Measurements from ENCODE around the gene GALNT2. TPM values are rescaled to one million over a fixed set of nuclear protein-coding genes. Genes with fewer than 3 reads are reported as not detected.

Gene GALNT2
- total RNA-seq, 1 donor from 2014 or later: 67.9 TPM

- Mint-ChIP-seq H3K27me3 (ENCODE audit: insufficient read depth) (peaks cover 26% of the 10 kb centered on the region), H3K4me3 (no peak overlapping the region), H3K4me1 (ENCODE audit: low read depth) (no peaks in the 10 kb centered on the region), H3K36me3 (ENCODE audit: low read depth) (no peaks in the 10 kb centered on the region), H3K9me3 (no peaks in the 10 kb centered on the region), H3K27ac (no peak overlapping the region)
- DNase-seq (ENCODE audit: low spot score): no peak
- intact Hi-C loops (cut with micrococcal nuclease): no loop called here
Observed at GRCh38 chr1:230291731-230292620, 224.9 kb downstream of the GALNT2 start.

DNA sequence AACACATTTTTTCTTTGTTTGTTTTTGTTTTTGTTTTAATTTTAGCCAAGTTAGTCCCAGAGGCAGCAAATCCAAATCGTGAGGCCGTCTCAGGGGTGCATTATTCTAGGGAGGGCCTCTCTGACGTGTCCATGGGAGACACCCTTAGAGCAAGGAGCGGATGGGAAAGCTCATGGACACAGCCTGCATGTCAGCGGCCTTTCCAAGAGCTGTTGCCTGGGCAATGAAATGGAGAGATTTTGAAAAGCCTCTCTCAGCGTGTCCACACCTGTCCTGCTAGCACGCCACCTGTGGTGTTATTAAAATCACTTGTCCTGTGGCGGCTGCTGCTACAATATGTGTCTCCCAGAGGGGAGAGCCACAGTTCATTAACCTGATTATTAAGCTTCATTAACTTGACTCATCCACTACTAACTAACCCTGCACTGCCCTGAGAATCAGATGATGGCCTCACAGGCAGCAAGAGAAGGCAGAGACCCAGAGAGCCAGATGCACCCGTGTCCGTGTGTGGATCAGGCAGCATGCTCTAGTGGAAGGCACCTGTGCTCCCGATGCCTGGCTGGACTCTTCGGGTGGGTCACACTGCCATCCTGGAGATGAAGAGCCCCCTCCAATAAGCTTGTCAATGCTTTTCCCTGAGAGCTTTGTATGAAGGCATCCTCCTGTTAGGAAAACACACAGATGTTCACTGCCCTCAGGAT lies 225.8 kb downstream of the GALNT2 start:
- no peak for DNase-seq (ENCODE audit: low spot score)
- no peaks in the 10 kb centered on the region for H3K9me3 Mint-ChIP-seq
- intact Hi-C loops (cut with micrococcal nuclease): no loop called here
- H3K27me3 Mint-ChIP-seq (ENCODE audit: insufficient read depth): peaks cover 30% of the 10 kb centered on the region
- H3K4me3 Mint-ChIP-seq: no peak overlapping the region
- H3K36me3 Mint-ChIP-seq (ENCODE audit: low read depth): no peaks in the 10 kb centered on the region
- no peaks in the 10 kb centered on the region for H3K4me1 Mint-ChIP-seq (ENCODE audit: low read depth)
- no peak overlapping the region for H3K27ac Mint-ChIP-seq

GRCh38 chr1:230293390-230293700 lies 226.3 kb downstream of the GALNT2 start:
- peaks cover 30% of the 10 kb centered on the region for H3K27me3 Mint-ChIP-seq (ENCODE audit: insufficient read depth)
- H3K27ac Mint-ChIP-seq: no peak overlapping the region
- H3K4me3 Mint-ChIP-seq: no peak overlapping the region
- intact Hi-C loops (cut with micrococcal nuclease): no loop called here
- H3K36me3 Mint-ChIP-seq (ENCODE audit: low read depth): no peaks in the 10 kb centered on the region
- H3K4me1 Mint-ChIP-seq (ENCODE audit: low read depth): no peaks in the 10 kb centered on the region
- H3K9me3 Mint-ChIP-seq: no peaks in the 10 kb centered on the region
- no peak for DNase-seq (ENCODE audit: low spot score)

DNA sequence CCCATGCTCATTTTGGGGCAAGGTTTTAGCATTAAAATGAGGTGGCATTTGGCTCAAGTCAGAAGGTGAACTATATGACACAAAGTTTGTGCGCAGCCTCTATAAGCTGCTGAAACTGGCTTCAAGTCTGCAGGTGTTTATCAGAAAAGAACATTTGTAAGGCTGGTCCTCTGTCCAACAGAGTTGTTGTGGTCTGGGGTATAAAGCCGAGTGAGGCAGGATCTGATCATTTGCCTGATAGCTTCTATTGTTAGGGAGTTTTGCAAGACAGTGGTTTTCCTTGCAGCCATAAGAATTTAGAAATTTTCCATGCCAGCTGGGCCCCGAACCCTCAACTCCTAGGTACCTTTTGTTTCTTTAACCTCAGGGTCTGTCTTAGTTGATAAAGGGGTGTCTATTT lies 228.3 kb downstream of the GALNT2 start:
- H3K27ac Mint-ChIP-seq: no peak overlapping the region

DNA sequence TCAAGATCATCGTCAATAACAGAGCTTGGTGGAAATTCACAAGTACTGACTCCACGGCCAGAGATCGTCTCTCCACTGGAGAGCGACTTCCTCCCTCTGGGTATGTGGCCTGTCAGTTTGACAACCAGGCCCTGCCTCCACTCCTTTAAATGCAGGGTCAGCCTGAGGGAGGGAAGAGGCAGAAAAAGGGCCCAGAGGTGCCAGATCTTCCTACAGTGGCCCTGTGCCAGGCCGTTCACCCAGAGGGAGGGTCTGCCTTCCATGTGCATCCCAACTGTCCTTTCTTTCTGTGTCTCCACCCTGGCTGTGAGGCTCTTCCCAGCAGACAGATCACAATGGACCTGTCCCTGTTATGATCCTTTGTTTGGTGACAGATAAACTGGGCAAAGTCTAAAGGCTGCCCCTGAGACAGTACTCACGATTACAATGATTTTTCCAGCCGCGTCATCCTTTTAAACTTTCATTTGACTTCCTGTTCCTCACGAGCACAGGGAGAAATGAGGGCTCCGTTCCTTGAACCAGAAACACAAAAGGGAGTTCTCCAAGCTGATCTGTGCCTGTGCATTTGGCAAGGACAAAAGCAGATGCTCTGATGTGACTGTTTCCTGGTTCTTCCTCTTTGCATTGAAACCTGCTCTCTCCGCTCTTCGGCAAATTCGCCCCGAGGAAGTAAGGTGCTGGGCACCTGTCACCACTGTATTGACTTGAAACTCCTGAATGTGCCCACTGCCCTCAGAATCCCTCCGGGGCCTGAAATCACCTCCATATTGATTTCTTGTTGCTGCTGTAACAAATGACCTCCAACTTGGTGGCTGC lies 232.4 kb downstream of the GALNT2 start:
- H3K4me1 Mint-ChIP-seq (ENCODE audit: low read depth): peaks cover 8% of the 10 kb centered on the region
- H3K9me3 Mint-ChIP-seq: no peaks in the 10 kb centered on the region
- H3K27ac Mint-ChIP-seq: no peak overlapping the region
- DNase-seq (ENCODE audit: low spot score): no peak
- no peak overlapping the region for H3K4me3 Mint-ChIP-seq
- no peaks in the 10 kb centered on the region for H3K36me3 Mint-ChIP-seq (ENCODE audit: low read depth)
- intact Hi-C loops (cut with micrococcal nuclease): no loop called here
- H3K27me3 Mint-ChIP-seq (ENCODE audit: insufficient read depth): peaks cover 14% of the 10 kb centered on the region

More for the DNA sequence above, 228.3 kb downstream of the GALNT2 start:
- no peaks in the 10 kb centered on the region for H3K4me1 Mint-ChIP-seq (ENCODE audit: low read depth)
- no peaks in the 10 kb centered on the region for H3K36me3 Mint-ChIP-seq (ENCODE audit: low read depth)
- DNase-seq (ENCODE audit: low spot score): no peak
- H3K27me3 Mint-ChIP-seq (ENCODE audit: insufficient read depth): peaks cover 28% of the 10 kb centered on the region
- no peak overlapping the region for H3K4me3 Mint-ChIP-seq
- H3K9me3 Mint-ChIP-seq: no peaks in the 10 kb centered on the region
- intact Hi-C loops (cut with micrococcal nuclease): no loop called here

- H3K9me3 Mint-ChIP-seq: no peaks in the 10 kb centered on the region
- H3K36me3 Mint-ChIP-seq (ENCODE audit: low read depth): no peaks in the 10 kb centered on the region
- no peak overlapping the region for H3K4me3 Mint-ChIP-seq
- peaks cover 10% of the 10 kb centered on the region for H3K27me3 Mint-ChIP-seq (ENCODE audit: insufficient read depth)
- intact Hi-C loops (cut with micrococcal nuclease): no loop called here
- no peak for DNase-seq (ENCODE audit: low spot score)
- peaks cover 8% of the 10 kb centered on the region for H3K4me1 Mint-ChIP-seq (ENCODE audit: low read depth)
- H3K27ac Mint-ChIP-seq: no peak overlapping the region
Observed at GRCh38 chr1:230300322-230301301, 233.6 kb downstream of the GALNT2 start.

GRCh38 chr1:230301322-230301721 lies 234.3 kb downstream of the GALNT2 start:
- DNase-seq (ENCODE audit: low spot score): no peak
- Mint-ChIP-seq H3K9me3 (no peaks in the 10 kb centered on the region), H3K4me1 (ENCODE audit: low read depth) (peaks cover 12% of the 10 kb centered on the region), H3K36me3 (ENCODE audit: low read depth) (no peaks in the 10 kb centered on the region), H3K27me3 (ENCODE audit: insufficient read depth) (peaks cover 8% of the 10 kb centered on the region), H3K4me3 (no peak overlapping the region), H3K27ac (no peak overlapping the region)
- intact Hi-C loops (cut with micrococcal nuclease): no loop called here

DNA sequence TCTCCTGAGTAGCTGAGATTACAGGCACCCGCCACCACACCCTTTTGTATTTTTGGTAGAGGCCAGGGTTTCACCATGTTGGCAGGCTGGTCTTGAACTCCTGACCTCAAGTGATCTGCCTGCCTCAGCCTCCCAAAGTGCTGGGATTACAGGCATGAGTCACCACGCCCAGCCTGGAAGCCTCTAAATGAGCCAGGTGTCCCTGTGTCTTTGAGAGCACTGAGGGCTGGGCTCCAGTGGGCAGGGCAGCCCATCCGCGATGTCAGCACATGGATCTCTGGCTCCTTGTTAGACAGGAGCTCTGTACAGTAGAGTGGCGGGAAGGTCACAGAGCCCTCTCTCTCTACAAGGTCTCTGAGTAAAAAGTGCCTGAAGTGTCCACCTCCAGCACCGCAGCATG lies 234.8 kb downstream of the GALNT2 start:
- no peaks in the 10 kb centered on the region for H3K36me3 Mint-ChIP-seq (ENCODE audit: low read depth)
- H3K27ac Mint-ChIP-seq: no peak overlapping the region
- no peaks in the 10 kb centered on the region for H3K9me3 Mint-ChIP-seq
- peaks cover 7% of the 10 kb centered on the region for H3K27me3 Mint-ChIP-seq (ENCODE audit: insufficient read depth)
- no peak for DNase-seq (ENCODE audit: low spot score)
- H3K4me1 Mint-ChIP-seq (ENCODE audit: low read depth): peaks cover 12% of the 10 kb centered on the region
- intact Hi-C loops (cut with micrococcal nuclease): no loop called here
- no peak overlapping the region for H3K4me3 Mint-ChIP-seq

- no peak for DNase-seq (ENCODE audit: low spot score)
- intact Hi-C loops (cut with micrococcal nuclease): no loop called here
- no peak overlapping the region for H3K27ac Mint-ChIP-seq
- H3K27me3 Mint-ChIP-seq (ENCODE audit: insufficient read depth): peaks cover 3% of the 10 kb centered on the region
- no peaks in the 10 kb centered on the region for H3K9me3 Mint-ChIP-seq
- H3K4me3 Mint-ChIP-seq: no peak overlapping the region
- no peaks in the 10 kb centered on the region for H3K36me3 Mint-ChIP-seq (ENCODE audit: low read depth)
- H3K4me1 Mint-ChIP-seq (ENCODE audit: low read depth): peaks cover 12% of the 10 kb centered on the region
Observed at GRCh38 chr1:230303069-230303468, 236.0 kb downstream of the GALNT2 start.

GRCh38 chr1:230303822-230304221 lies 236.8 kb downstream of the GALNT2 start:
- Mint-ChIP-seq H3K27ac (no peak overlapping the region), H3K9me3 (no peaks in the 10 kb centered on the region), H3K27me3 (ENCODE audit: insufficient read depth) (peaks cover 3% of the 10 kb centered on the region), H3K4me1 (ENCODE audit: low read depth) (peaks cover 12% of the 10 kb centered on the region), H3K4me3 (peak overlapping the region; percentile 1), H3K36me3 (ENCODE audit: low read depth) (no peaks in the 10 kb centered on the region)
- intact Hi-C loops (cut with micrococcal nuclease): loop anchor here (1.0 kb wide), 1 partner anchor 64 kb away; no protein-coding TSS in a partner anchor
- no peak for DNase-seq (ENCODE audit: low spot score)

DNA sequence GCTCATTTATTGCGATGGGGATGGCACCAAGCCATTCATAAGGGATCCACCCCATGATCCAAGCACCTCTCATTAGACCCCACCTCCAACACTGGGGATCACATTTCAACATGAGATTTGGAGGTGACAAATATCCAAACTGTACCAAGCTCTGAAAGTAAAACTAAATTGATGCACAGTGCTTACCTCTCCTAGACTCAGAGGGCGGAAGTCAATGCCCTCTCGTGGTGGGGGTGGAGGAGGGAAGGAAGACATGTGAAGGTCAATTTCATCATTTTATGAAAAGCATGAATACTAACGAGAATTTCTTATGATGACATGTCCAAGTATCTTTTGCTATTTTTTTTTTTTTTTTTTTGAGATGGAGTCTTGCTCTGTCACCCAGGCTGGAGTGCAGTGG lies 239.1 kb downstream of the GALNT2 start:
- no peak overlapping the region for H3K4me3 Mint-ChIP-seq

DNA sequence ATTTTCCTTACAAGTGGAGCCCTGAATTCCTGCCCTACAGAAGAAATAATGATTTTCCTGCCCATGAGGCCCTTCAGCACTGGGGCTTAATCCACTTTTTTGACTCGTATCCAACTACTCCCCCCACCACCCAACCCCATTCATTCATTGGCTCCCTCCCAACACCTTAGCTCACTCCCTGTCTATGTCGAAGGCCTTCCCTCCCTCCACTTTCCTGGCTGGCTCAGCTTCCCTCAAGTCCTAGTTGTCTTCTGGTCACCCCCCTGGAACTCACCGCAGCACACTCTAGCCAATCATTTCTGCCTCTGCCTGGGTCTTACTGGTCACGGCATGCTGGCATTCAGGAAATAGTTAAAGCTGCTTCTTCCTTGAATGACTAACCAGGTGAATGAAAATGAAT lies 240.2 kb downstream of the GALNT2 start:
- Mint-ChIP-seq H3K4me1 (ENCODE audit: low read depth) (peaks cover 12% of the 10 kb centered on the region), H3K36me3 (ENCODE audit: low read depth) (no peaks in the 10 kb centered on the region), H3K4me3 (no peak overlapping the region), H3K9me3 (no peaks in the 10 kb centered on the region), H3K27ac (no peak overlapping the region), H3K27me3 (ENCODE audit: insufficient read depth) (peaks cover 8% of the 10 kb centered on the region)
- intact Hi-C loops (cut with micrococcal nuclease): no loop called here
- DNase-seq (ENCODE audit: low spot score): no peak

More for the DNA sequence above, 239.1 kb downstream of the GALNT2 start:
- Mint-ChIP-seq H3K9me3 (no peaks in the 10 kb centered on the region), H3K27ac (no peak overlapping the region), H3K4me1 (ENCODE audit: low read depth) (peaks cover 12% of the 10 kb centered on the region), H3K36me3 (ENCODE audit: low read depth) (no peaks in the 10 kb centered on the region), H3K27me3 (ENCODE audit: insufficient read depth) (peaks cover 5% of the 10 kb centered on the region)
- intact Hi-C loops (cut with micrococcal nuclease): loop anchor here (1.0 kb wide), 2 partner anchors 94 to 202 kb away; no protein-coding TSS in a partner anchor
- DNase-seq (ENCODE audit: low spot score): no peak
